NCI-H82 treated with DMSO at 0.1 percent for 48 hours (cell line): ENCODE data around the gene DEFB118.
"Not testable (repeated sequence)": the region's sequence is repeated elsewhere in the genome, so short reads cannot be mapped to it uniquely, and the experiment has no call there.

Source experiments
- DNase-seq: peaks from one replicate; lab custom pipeline; 2025; ENCODE audit not compliant: unreplicated experiment; lab: John Stamatoyannopoulos, UW

DEFB118 gene, protein sequence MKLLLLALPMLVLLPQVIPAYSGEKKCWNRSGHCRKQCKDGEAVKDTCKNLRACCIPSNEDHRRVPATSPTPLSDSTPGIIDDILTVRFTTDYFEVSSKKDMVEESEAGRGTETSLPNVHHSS

DNA sequence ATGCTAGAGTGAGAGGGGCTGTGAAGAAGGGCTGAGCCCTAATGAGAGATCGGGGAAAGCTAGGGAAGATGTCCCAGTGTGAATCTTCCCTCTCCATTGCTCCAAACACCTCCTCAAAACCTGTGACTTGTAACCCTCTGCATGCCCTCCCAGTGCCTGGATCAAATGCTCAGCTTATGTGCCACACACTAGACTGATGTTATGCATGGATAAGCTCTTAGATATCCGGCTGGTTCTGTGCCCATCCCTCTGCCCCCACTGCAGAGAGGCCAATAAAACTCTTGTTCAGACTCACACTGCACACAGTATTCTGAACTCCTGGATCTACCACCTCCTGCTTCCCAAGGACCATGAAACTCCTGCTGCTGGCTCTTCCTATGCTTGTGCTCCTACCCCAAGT, at the start of gene DEFB118:
TSS of gene DEFB118 (plus strand) at position 301 of the 400 bp plus-strand sequence. CDS start at position 351, 50 bp downstream.
- DNase-seq = no peak

DNA sequence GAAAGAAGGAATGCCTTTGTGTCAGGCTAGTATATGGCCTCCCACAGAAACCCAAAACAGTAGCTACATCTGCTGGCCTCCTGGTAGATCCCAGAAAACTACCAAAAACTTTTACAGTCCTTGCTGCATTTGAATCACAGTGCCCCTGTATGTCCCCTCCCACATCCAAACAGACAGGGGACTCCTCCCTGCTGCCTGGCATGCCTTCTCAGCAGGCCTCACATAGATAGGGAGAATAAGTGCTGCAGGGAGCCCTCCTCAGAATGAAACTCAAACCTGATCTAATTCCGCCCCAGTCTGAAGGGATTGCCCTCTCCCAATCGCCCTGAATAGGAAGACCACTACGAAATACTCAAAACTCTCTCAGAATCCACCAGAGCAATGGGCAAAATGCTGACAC, 45.9 kb upstream of the DEFB118 start:
- no peak for DNase-seq

DNA sequence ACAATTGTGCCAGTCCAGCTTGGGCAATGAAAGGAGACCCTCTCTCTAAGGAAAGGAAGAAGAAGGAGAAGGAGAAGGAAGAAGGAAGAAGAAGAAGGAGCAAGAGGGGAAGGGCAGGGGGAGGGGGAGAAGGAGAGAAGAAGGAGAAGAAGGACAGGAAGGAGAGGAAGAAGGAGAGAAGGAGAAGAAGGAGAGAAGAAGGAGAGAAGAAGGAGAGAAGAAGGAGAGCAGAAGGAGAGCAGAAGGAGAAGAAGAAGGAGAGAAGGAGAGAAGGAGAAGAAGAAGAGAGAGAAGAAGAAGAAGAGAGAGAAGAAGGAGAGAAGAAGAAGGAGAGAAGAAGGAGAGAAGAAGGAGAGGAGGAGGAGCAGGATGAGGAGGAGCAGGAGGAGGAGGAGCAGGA, 37.5 kb upstream of the DEFB118 start:
- DNase-seq = no peak

DNA sequence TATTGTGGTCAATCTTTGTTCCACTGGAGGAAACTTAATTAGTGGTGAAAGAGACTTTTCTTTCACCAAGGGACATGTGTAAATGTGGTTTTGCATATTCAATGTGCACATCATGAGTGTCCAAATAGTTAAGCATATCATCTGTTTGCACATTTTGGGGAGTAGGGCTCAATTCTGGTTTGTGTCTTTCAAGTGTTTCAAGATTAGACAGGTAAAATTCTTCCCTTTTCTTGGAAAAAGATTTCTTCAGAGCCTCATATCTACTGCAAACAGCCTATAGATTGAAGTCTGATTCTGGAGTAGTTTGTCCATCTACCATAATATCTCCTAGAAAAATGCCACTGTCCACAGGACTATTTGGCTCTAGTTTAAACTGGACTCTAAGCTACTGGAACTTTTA, 26.9 kb upstream of the DEFB118 start:
- DNase-seq = no peak

DNA sequence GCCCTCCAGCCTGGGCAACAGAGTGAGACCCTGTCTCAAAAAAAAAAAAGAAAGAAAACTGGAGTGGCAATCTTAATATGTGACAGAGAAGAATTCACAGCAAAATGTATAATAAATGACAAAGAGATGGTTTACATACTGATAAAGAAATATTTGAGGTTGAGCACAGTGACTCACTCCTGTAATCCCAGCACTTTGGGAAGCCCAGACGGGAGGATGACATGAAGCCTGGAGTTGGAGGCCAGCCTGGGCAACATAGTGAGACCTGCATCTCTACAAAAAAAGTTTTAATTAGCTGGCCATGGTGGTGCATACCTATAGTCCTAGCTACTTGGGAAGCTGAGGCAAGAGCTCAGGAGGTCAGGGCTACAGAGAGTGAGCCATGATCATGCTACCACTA, 12.4 kb upstream of the DEFB118 start:
- no peak for DNase-seq

DNA sequence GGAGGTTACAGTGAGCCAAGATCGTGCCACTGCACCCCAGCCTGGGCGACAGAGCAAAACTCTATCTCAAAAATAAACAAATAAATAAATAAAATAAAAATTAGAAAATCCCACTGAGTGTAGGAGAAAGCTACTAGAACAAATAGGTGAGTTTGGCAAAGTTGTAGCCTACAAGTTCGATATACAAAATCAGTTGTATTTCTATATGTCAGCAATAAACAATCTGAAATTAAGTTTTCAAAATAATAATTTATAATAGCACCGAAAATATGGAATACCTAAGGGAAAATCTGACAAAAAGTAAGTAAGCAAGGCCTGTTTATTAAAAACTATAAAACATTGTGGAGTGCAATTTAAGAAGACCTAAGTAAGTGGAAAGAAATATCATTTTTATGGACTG, 5.1 kb upstream of the DEFB118 start:
- no peak for DNase-seq

DNA sequence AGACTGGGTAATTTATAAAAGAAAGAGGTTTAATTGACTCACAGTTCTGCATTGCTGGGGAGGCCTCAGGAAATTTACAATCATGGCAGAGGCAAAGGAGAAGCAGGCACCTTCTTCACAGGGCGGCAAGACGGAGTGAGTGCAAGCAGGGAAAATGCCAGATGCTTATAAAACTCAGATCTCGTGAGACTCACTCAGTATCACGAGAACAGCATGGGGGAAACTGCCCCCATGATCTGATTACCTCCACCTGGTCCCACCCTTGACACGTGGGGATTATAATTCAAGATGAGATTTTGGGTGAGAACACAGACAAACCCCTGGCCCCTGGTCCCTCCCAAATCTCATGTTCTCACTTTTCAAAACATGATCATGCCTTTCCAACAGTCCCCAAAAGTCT, 4.1 kb upstream of the DEFB118 start:
- DNase-seq = not testable (repeated sequence)

DNA sequence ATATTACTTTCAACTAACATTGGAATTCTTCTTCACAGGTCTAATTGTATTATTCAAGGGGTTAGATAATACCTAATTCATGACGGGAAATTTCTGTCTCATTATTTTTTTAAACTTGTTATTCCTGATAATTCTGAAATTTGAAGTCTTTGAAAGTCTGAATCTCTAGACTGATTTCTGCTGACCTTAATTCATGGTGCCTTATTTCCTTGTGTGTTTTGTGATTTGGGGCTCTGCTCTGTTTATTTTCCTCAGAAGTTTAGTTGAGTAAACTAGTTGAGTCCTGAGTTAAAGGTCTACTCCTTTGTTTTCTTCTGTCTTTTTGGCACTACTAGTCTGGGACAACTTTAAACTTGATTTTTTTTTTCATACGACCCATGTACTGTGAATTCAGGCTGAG, 5.9 kb downstream of the DEFB118 start:
- DNase-seq = no peak

DNA sequence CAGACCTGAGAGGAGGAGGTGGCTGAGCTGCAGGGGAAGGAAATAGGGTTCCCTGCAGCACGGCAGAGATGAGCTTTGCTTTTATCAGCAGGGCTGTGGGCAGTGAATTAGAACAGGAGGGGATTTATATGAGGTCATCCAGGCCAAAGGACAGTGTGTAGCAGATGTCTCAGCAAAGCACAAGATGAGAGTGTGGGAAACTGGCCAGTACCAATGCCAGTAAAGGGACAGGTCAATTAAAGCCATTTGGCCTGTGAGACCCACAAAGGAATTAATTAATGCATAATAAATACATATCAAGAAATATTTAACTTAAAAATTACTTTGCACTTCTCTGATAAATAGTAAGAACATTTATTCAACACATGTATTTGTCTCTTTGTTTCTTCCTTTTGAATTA, 22.1 kb downstream of the DEFB118 start, which contains the start of gene DEFB119:
TSS of gene DEFB119 (minus strand) at position 101 of the 400 bp plus-strand sequence. CDS start 107 bp downstream, outside the sequence.
- DNase-seq = no peak

DNA sequence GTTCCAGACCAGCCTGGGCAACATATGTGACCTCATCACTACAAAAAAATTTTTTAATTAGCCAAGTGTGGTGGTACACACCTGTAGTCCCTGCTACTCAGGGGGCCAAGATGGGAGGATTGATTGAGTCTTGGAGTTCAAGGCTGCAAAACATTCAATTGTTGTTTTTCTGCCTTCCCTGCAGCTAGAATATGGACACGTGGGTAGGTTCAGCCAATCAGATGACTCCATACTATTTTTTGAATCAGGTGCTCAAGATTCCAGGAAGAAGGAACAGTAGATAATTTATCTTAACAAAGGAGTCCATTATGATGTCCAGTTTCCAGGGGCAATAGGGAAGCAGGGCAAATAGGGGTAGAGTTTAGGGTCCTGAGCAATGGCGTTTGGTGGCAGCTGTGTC, 24.4 kb downstream of the DEFB118 start:
- DNase-seq = no peak

DNA sequence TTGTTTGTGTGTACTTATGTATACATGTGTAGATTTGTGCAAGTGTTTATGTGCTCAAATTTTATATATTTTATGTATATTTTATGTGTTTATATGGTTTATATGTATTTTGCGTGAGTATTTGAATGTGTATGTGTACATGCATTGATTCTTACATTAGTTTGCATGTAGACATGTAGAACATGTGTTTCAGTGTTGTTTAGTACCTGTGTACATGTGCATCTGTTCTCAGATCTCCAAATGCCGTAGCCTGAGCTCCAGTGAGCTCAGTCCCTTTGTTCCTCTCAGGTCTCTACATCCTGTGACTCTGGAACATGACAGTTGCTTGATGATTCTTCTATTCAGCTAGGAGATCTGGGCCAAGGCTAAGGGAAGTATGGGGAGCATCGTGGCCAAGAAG, 26.5 kb downstream of the DEFB118 start:
- no peak for DNase-seq

DNA sequence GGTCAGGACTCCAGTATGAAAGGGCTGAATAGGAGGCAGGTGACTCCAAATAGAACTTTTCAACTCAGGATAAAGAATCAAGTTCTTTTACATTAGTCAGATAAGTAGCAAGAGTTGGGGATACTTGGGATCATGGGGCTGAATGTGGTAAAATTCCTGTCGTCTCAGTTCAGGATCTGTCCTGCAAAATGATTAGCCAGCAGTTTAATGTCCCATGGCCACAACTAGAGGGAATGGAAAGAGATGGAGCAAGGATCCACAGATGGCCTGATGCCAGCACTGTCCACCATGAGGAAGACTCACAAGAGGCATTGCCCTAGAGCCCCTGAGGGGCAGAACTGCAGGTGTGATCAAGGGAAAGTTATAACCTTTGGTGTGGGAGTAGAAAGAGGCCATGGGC, 35.5 kb downstream of the DEFB118 start:
- no peak for DNase-seq

DNA sequence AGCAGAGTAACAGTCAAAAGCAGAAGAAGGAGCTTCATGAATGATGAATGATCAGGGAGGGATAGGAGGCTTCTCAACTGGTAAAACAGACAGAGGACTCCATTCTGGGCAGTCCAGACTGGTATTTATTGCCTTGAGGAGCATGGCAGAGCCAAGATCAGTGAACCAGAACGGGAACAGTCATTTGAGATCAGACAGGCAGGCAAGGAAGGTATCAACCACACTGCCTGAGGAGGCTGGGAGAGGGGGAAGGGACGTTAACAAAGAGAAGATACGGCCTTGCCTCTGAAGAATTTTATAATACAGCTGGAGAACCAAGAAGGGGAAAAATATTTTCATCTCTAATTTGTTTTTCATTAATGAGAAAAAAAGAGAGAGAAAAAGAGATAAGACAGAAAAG, 37.7 kb downstream of the DEFB118 start, which contains the start of gene DEFB121:
TSS of gene DEFB121 (minus strand) at position 101 of the 400 bp plus-strand sequence. CDS start at position 38, 63 bp downstream.
- DNase-seq = no peak

DNA sequence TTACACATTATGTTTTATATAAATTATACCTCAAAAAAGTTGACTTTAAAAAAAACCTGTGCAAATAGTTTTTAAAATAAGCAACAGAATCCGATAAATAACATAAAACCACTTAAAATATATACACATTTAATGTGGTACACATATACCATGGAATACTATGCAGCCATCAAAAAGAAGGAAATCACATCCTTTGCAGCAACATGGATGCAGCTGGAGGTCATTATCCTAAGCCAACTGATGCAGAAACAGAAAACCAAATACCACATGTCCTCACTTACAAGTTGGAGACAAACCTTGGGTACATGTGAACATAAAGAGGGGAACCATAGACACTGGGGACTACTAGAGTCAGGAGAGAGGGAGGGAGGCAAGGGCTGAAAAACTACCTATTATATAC, 41.6 kb downstream of the DEFB118 start:
- no peak for DNase-seq

DNA sequence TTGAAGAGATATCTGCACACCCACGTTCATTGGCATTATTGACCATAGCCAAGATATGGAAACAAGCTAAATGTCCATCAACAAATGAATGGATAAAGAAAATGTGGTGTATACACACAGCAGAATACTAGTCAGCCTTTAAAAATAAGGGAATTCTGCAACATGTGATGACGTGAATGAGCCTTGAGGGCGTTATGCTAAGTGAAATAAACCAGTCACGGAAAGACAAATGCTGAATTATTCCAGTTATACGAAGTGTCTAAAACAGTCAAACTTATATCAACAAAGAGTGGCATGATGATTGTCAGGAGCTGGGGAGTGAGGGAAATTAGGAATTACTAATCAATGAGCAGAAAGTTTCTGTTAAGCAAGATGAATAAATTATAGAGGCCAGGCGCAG, 46.0 kb downstream of the DEFB118 start:
- DNase-seq = no peak

DNA sequence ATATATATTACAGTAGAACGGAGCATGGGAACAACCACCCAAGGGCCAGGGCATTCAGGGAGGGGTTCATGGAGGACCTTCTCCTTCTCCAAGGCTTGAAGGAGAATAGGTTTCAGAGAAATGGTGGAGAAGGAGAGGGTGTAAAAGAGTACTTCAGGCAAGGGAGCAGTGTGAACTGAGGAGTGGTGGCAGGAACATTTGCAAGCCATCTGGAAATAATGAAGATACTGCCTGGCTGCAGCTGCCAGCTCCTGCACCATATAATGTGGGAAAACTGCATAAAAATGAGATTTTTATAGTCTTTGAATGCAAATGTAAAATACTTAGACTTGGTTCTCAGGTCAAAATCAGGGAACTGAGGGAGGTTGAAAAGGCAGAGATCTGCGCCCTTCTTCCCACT, 47.3 kb downstream of the DEFB118 start:
- DNase-seq = no peak

DNA sequence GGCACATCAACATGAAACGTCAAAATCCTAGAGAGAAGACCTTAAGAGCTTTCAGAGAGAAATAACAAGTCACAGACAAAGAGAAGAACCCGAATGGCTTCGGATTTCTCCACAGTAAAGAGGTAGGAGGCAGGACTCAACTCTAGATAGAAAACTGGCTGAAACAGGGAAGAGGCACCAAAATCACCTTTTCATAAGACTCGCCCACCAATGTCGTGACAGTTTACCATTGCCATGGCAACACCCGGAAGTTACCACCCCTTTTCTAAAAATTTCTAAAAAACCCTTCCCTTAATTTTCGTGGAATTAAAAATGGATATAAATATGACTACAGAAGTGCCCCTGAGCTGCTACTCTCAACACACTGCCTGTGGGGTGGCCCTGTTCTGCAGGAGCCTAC, 49.9 kb downstream of the DEFB118 start:
- DNase-seq = no peak
